ENCODE results near the gene ABCA9.
"Not testable (repeated sequence)": the region's sequence is repeated elsewhere in the genome, so short reads cannot be mapped to it uniquely, and the experiment has no call there.

The ABCA9 gene

GRCh38 chr17:69060822-69061221 is at the start of gene ABCA9:
Gene ABCA9 (minus strand): TSS chr17:69060927. CDS start chr17:69051126, 9,801 bp downstream.
- DNase-seq, result no peak

GRCh38 chr17:69105907-69106730 is 45.4 kb upstream of the ABCA9 start:
- DNase-seq, result no peak

GRCh38 chr17:69103557-69104233 is 43.0 kb upstream of the ABCA9 start:
- DNase-seq, result no peak

- DNase-seq, result no peak
Measured at GRCh38 chr17:69098625-69099024, 37.9 kb upstream of the ABCA9 start.

GRCh38 chr17:69096541-69096940 is 35.8 kb upstream of the ABCA9 start:
- DNase-seq, result no peak

- no peak for DNase-seq
Measured at GRCh38 chr17:69093995-69094394, 33.3 kb upstream of the ABCA9 start.

- DNase-seq, result no peak
Measured at GRCh38 chr17:69093279-69093789, 32.6 kb upstream of the ABCA9 start.

GRCh38 chr17:69090365-69090764 is 29.6 kb upstream of the ABCA9 start:
- no peak for DNase-seq

GRCh38 chr17:69088643-69089200 is 28.0 kb upstream of the ABCA9 start:
- DNase-seq, result no peak

- no peak for DNase-seq
Measured at GRCh38 chr17:69086641-69087040, 25.9 kb upstream of the ABCA9 start.

GRCh38 chr17:69084911-69085310 is 24.2 kb upstream of the ABCA9 start:
- no peak for DNase-seq

GRCh38 chr17:69082696-69083095 is 22.0 kb upstream of the ABCA9 start:
- no peak for DNase-seq

- no peak for DNase-seq
Measured at GRCh38 chr17:69078864-69079263, 18.1 kb upstream of the ABCA9 start.

- no peak for DNase-seq
Measured at GRCh38 chr17:69075823-69076222, 15.1 kb upstream of the ABCA9 start.

- DNase-seq, result not testable (repeated sequence)
Measured at GRCh38 chr17:69073392-69073791, 12.7 kb upstream of the ABCA9 start.

GRCh38 chr17:69072803-69073256 is 12.1 kb upstream of the ABCA9 start:
- DNase-seq, result not testable (repeated sequence)

- DNase-seq, result not testable (repeated sequence)
Measured at GRCh38 chr17:69071233-69071586, 10.5 kb upstream of the ABCA9 start.

- DNase-seq, result not testable (repeated sequence)
Measured at GRCh38 chr17:69070378-69071232, 9.9 kb upstream of the ABCA9 start.

- no peak for DNase-seq
Measured at GRCh38 chr17:69069226-69069750, 8.6 kb upstream of the ABCA9 start.

GRCh38 chr17:69067274-69068047 is 6.7 kb upstream of the ABCA9 start:
- DNase-seq, result no peak

GRCh38 chr17:69066482-69066881 is 5.8 kb upstream of the ABCA9 start:
- no peak for DNase-seq

GRCh38 chr17:69065113-69065512 is 4.4 kb upstream of the ABCA9 start:
- no peak for DNase-seq

All from CD4-positive, alpha-beta T cell treated with Interleukin-17A for 4 hours (primary cell).